OCI-LY1 (cell line): ENCODE measurements around the gene P2RY8.

Experiments used
- H2AFZ ChIP-seq: fragments of 200-600 bp; sonication (generic), shearing (Covaris generic); 2 replicates; pipeline ENCODE4 v1.6.0; 2014; ENCODE audit warnings: antibody characterized with exemption, mild to moderate bottlenecking, low read length
- H3F3A ChIP-seq: fragments of 200-600 bp; sonication (generic), shearing (Covaris generic); 2 replicates; pipeline ENCODE4 v1.6.0; 2014; ENCODE audit warnings: mild to moderate bottlenecking, antibody characterized with exemption, low read length, moderate library complexity; ENCODE audit not compliant: insufficient read depth
- H3K27ac ChIP-seq: fragments of 200-600 bp; sonication (generic); 2 replicates; pipeline ENCODE4 v1.5.1; 2014; ENCODE audit warnings: low read length, mixed run types, mild to moderate bottlenecking, low read depth; ENCODE audit not compliant: poor library complexity, severe bottlenecking
- H3K27me3 ChIP-seq: fragments of 200-600 bp; sonication (generic); 2 replicates; pipeline ENCODE4 v1.6.0; 2014; ENCODE audit warnings: antibody characterized with exemption, mild to moderate bottlenecking, low read length, moderate library complexity; ENCODE audit not compliant: insufficient read depth
- H3K36me3 ChIP-seq: fragments of 200-600 bp; sonication (generic); 2 replicates; pipeline ENCODE4 v1.6.1; 2014; ENCODE audit warnings: mild to moderate bottlenecking, antibody characterized with exemption, low read length, moderate library complexity, mixed read lengths; ENCODE audit not compliant: insufficient read depth
- H3K4me1 ChIP-seq: fragments of 200-600 bp; sonication (generic); 2 replicates; pipeline ENCODE4 v1.5.1; 2014; ENCODE audit warnings: mild to moderate bottlenecking, low read length, moderate library complexity; ENCODE audit not compliant: insufficient read depth, severe bottlenecking
- H3K4me2 ChIP-seq: fragments of 200-600 bp; sonication (generic), shearing (Covaris generic); 2 replicates; pipeline ENCODE4 v1.6.1; 2014; ENCODE audit warnings: low read length
- H3K4me3 ChIP-seq: fragments of 200-600 bp; sonication (generic); 2 replicates; pipeline ENCODE4 v1.5.1; 2014; ENCODE audit warnings: low read length, low read depth, mild to moderate bottlenecking, mixed read lengths; ENCODE audit not compliant: poor library complexity, severe bottlenecking
- H3K79me2 ChIP-seq: fragments of 200-600 bp; shearing (Covaris generic); 2 replicates; pipeline ENCODE4 v1.6.1; 2016; ENCODE audit warnings: mixed run types, low read length, mixed read lengths; ENCODE audit not compliant: insufficient read depth
- H3K9ac ChIP-seq: fragments of 200-600 bp; sonication (generic), shearing (Covaris generic); 2 replicates; pipeline ENCODE4 v1.6.1; 2014; ENCODE audit warnings: mild to moderate bottlenecking, low read length, mixed read lengths
- H3K9me2 ChIP-seq: fragments of 200-600 bp; sonication (generic), shearing (Covaris generic); 2 replicates; pipeline ENCODE4 v1.6.1; 2014; ENCODE audit warnings: low read depth, mild to moderate bottlenecking, low read length, mixed read lengths
- H3K9me3 ChIP-seq: fragments of 200-600 bp; shearing (Covaris generic); 2 replicates; pipeline ENCODE4 v1.6.1; 2014; ENCODE audit warnings: low read length, mixed read lengths
- H4K20me1 ChIP-seq: fragments of 200-600 bp; sonication (generic), shearing (Covaris generic); 2 replicates; pipeline ENCODE4 v1.6.0; 2016; ENCODE audit warnings: mild to moderate bottlenecking, low read length; ENCODE audit not compliant: insufficient read depth
- EZH2 ChIP-seq: fragments of 200-600 bp; sonication (generic), shearing (Covaris generic); IDR thresholded peaks from 2 replicates; pipeline ENCODE4 v1.8.0; 2017; ENCODE audit warnings: borderline replicate concordance, mixed run types, mild to moderate bottlenecking, antibody characterized with exemption, low read length, moderate library complexity, mixed read lengths
- TF ChIP-seq, protein P1 (sequence below): fragments of 200-600 bp; sonication (generic), shearing (Covaris generic); IDR thresholded peaks from 2 replicates; pipeline ENCODE4 v1.5.1; 2017; ENCODE audit warnings: mild to moderate bottlenecking, antibody characterized with exemption, low read length, moderate library complexity, mixed read lengths

P2RY8 gene, protein sequence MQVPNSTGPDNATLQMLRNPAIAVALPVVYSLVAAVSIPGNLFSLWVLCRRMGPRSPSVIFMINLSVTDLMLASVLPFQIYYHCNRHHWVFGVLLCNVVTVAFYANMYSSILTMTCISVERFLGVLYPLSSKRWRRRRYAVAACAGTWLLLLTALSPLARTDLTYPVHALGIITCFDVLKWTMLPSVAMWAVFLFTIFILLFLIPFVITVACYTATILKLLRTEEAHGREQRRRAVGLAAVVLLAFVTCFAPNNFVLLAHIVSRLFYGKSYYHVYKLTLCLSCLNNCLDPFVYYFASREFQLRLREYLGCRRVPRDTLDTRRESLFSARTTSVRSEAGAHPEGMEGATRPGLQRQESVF

DNA sequence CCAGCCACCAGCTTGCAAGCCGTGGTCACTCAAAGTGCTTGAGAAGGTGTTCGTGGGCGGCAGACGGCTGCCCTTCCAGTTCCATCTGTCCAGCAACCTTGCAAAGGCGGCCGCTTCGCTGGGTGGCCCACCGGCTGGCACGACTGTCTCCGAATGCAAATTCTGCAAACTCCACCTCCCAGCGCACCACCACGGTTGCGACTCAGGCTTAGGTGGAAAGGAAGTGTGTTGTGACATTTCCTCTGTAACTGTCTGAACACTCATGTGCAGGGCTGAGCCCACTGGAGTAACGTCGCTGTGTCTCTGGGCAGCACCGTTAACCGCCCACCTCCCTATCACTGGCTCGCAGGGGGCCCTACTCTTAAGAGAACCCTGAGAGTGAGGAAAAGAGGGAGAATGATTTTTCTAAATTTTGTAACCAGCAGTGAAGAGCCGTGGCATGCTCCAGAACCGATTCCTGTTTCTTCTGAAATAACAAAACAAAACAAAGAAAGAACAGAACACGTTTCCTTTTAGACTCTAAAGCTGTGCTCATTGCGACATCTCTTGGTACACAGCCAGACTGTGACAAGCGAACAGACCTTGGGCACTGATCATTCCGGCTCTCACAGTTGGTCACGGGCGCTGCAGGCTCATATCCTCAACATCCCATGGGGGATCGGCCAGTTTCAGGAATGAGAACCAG lies at the start of gene P2RY8:
P2RY8 (minus strand) TSS at position 155 of the 685 bp plus-strand sequence. CDS start 70,627 bp downstream, outside the sequence.
- TF ChIP-seq, protein P1, sequence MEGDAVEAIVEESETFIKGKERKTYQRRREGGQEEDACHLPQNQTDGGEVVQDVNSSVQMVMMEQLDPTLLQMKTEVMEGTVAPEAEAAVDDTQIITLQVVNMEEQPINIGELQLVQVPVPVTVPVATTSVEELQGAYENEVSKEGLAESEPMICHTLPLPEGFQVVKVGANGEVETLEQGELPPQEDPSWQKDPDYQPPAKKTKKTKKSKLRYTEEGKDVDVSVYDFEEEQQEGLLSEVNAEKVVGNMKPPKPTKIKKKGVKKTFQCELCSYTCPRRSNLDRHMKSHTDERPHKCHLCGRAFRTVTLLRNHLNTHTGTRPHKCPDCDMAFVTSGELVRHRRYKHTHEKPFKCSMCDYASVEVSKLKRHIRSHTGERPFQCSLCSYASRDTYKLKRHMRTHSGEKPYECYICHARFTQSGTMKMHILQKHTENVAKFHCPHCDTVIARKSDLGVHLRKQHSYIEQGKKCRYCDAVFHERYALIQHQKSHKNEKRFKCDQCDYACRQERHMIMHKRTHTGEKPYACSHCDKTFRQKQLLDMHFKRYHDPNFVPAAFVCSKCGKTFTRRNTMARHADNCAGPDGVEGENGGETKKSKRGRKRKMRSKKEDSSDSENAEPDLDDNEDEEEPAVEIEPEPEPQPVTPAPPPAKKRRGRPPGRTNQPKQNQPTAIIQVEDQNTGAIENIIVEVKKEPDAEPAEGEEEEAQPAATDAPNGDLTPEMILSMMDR: peak; percentile 64
- no peak for TF ChIP-seq EZH2
- 0 out of 2 replicates have a peak, but pooled peaks cover 2% of the 10 kb centered on the region for H3F3A ChIP-seq
- peaks cover 12% of the 10 kb centered on the region for H3K36me3 ChIP-seq
- no peak within 1 kb of the TSS for H2AFZ ChIP-seq
- H3K27me3 ChIP-seq: no peaks in the 10 kb centered on the region
- H3K9me2 ChIP-seq: no peaks in the 10 kb centered on the region
- peak within 1 kb of the TSS; percentile 91 for H3K4me3 ChIP-seq
- peaks cover 26% of the 10 kb centered on the region for H3K4me1 ChIP-seq
- H4K20me1 ChIP-seq: no peaks in the 10 kb centered on the region
- H3K79me2 ChIP-seq: peaks cover 18% of the 10 kb centered on the region
- peak within 1 kb of the TSS; percentile 98 for H3K27ac ChIP-seq
- H3K4me2 ChIP-seq: peak within 1 kb of the TSS; percentile 86
- H3K9ac ChIP-seq: peak within 1 kb of the TSS; percentile 96
- no peaks in the 10 kb centered on the region for H3K9me3 ChIP-seq

DNA sequence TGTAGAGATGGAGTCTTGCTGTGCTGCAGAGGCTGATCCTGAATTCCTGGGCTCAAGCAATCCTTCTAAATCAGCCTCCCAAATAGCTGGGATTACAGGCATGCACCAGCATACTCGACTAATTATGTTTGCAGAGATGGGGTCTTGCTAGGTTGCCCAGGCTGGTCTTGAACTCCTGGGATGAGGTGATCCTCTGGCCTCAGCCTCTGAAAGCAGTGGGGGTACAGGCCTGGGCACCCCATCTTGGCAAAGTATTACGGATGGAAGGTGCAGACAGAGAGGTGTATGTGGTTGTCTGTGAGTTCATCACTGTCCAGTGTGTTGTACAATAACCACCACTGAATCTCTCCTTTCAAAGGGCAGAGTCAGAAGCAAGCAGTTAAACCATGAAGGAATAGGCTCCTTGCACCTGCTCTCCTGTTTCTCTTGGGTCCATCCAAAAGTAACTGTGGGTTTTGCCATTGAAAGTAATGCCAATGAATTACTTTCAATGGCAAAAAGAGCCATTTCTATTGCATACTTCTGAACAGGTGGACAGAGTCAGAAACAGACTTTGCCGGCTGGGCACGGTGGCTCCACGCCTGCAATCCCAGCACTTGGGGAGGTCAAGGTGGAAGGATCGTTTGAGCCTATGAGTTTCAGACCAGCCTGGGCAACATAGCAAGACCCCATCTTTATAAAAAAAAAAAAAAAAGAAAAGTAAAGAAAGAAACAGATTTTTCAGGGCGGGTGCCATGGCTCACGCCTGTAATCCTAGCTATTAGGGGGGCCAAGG lies 47.4 kb upstream of the P2RY8 start:
- Histone ChIP-seq H3K79me2 (no peaks in the 10 kb centered on the region), H4K20me1 (no peaks in the 10 kb centered on the region), H3K9ac (no peak overlapping the region), H3K9me3 (no peaks in the 10 kb centered on the region), H2AFZ (no peak overlapping the region), H3K27me3 (no peaks in the 10 kb centered on the region), H3K4me1 (peaks cover 27% of the 10 kb centered on the region), H3F3A (peaks cover 9% of the 10 kb centered on the region; the same call in 1 of the 2 replicates), H3K9me2 (no peaks in the 10 kb centered on the region), H3K27ac (peak overlapping the region; percentile 38), H3K36me3 (no peaks in the 10 kb centered on the region), H3K4me2 (no peak overlapping the region), H3K4me3 (no peak overlapping the region)
- TF ChIP-seq, protein P1: no peak
- no peak for TF ChIP-seq EZH2

DNA sequence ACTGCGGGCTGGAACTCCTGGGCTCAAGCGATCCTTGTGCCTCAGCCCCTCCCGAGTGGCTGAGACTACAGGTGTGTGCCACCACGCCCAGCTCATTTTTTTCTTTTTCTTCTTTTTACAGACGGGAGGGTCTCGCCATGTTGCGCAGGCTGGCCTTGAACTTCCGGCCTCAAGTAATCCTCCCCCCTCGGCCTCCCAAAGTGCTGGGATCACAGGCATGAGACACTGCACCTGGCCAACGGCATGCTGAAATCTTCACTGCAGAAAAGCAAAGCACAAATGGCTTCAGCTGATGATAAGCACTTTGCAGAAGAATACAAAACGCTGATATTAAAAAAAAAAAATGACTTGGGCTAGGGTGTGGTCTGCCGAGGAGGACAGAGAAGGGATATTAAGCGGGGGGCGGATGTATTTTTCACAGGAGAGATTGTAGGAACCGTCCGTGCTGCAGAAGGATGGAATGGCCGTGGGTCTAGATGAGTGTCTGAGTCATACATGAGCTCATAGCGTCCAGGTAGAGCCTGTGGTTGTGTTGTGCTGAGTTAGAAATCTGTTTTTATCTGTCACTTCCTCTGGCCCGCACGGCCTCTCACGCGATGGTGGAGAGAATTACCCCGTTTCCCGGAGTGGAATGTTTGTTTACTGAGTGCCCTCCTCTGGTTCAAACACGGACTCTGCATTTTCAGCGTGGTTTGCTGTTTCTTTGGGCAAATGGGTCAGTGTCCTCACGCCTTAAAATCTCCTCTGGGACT lies 45.9 kb upstream of the P2RY8 start:
- Histone ChIP-seq H3K9me3 (no peaks in the 10 kb centered on the region), H3K79me2 (no peaks in the 10 kb centered on the region), H2AFZ (peak overlapping the region; percentile 81; the same call in 1 of the 2 replicates), H3K27ac (peak overlapping the region; percentile 82), H4K20me1 (no peaks in the 10 kb centered on the region), H3K9me2 (no peaks in the 10 kb centered on the region), H3K9ac (peak overlapping the region; percentile 41; the same call in 1 of the 2 replicates), H3K4me3 (peak overlapping the region; percentile 40), H3K4me2 (peak overlapping the region; percentile 75), H3K36me3 (no peaks in the 10 kb centered on the region), H3K27me3 (no peaks in the 10 kb centered on the region), H3F3A (peaks cover 12% of the 10 kb centered on the region), H3K4me1 (peaks cover 25% of the 10 kb centered on the region)
- TF ChIP-seq, protein P1: no peak
- no peak for TF ChIP-seq EZH2
